CD4-positive, alpha-beta T cell treated with Interleukin-4 for 4 hours (primary cell): ENCODE measurements around the gene TIGAR.

ENCODE experiments used
- DNase-seq: peaks from one replicate; pipeline ENCODE4 v3.0.0-alpha.2; 2020

TIGAR gene

DNA sequence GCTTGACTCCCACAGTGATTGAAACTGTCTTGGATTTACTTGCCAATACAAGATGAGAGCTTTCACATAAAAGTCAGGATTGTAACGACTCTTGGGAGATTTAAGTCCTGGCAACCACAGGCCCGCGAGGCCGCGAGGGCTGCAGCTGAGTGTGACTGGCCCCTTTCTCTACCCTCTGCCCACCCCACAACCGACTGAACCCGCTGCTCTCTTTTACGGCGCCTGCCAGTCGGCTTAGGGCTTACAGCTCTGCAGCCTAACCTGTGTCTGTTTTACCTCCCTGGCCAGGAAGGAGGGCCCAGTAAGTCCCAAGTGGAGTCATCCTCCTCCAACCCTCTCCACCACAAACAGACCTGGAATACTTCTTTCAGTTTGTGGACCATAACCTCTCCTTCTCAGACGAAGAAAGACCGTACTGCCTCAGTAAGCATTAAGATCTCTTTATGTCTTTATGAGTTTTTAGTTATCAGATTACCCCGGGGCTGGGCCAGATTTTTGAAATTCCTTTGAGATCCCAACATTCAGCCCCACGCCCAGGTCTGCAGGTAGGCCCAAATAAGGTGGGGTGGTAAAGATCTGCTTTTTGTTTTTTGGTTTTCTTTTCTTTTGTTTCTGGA lies 12.6 kb upstream of the TIGAR start:
- DNase-seq = no peak

DNA sequence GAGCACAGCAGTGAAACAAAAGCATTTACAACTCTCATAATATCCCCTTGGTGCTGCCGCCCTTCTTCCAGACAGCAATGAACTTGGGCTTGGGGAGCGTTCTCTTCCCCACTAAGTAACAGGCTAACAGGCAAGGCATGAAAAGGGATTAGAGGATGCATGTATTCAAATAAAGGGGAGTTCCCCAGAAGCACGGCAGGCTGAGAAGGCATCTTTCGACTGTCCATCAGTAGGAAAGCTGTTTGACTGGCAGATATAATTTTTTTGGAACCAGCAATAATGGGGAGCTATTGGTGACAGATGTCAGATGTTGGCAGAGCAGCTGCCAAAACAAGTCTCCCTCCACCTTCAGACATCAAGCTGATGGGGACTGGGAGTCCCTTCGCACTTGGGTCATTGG lies 9.2 kb upstream of the TIGAR start:
- no peak for DNase-seq

DNA sequence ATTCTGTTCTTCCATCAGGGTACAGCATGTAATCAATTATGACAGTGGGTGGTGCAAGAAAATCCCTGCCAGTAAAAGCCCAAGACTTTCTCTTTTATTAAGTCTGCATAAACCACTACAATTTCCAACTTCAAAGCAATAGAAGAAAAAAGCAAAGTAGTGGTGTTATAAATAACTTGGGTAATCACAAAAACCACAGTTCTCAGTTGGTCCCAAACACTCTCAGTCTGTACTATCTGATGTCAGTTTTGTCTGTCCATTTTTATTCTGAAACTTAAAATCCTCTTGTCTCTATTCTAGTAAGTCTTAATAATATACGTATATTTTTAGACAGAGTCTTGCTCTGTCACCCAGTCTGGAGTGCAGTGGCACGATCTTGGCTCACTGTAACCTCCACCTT lies 8.8 kb upstream of the TIGAR start:
- DNase-seq = no peak

DNA sequence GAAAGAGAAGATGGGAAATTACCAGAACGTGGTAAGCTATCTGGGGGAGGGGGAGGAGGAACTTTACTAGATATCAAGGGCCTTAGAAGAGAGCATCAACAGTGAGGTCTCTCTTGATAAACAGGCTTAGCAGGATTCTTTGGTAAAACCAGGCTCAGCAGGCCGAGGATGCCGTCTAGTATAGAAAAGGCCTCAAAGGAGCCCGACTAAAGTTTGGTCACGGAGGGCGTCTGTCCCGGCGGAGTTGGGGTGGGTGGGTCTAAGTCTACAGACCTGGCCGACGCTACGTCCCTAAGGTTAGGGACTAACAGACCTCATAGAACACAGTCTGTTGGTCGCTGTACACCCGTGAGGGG lies 538 bp upstream of the TIGAR start:
- no peak for DNase-seq

DNA sequence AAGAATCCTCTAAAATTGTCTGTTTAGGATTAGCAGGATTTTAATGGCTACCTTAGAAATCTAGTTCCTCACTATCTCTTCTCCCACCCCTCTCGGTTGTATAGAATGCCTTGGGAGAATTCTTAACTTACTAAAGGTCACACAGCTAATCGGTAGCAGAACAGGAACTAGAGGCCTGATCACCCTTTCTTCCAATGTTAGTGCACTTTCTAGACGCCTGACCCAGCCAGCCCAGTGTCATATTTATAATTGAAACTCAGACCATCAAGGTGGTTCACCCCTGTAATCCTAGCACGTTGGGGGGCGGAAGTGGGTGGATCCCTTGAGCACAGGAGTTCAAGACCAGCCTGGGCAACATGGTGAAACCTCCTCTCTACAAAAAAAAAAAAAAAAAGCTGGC lies 1.7 kb downstream of the TIGAR start:
- DNase-seq = peak; percentile 2

DNA sequence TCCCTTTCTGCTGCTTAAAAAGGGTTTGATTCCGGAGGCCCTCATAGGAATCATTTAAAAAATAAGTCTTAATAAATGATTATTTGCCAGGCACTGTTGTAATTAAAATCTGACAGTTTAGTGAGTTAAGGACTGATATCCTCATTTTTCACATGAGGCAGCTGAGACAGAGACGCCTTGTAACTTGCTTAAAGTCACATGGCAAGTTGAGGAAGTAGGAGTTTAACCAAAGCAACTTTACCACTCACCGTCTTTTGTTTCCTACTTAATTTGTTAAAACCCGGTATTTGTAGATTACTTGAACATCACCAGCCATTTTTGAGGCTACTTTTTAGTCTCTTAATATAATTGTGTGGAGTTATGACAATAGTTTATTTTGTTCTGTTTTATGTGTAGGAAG lies 2.4 kb downstream of the TIGAR start:
- DNase-seq = no peak

DNA sequence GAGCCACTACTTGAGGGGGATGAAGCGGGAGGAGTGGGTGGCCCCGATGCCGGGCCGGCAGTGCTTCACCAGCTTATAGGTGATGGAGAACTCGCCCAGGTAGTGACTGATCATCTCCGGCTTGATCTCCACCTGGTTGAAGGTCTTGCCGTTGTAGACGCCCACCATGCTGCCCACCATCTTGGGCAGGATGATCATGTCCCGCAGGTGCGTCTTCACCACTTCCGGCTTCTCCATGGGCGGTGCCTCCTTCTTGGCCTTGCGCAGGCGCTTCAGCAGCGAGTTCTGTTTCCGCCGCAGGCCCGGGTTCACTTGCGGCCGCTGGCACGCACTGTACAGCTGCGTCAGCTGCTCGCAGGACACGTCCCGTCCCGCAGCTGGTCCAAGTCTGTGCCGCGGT lies 3.4 kb downstream of the TIGAR start:
- no peak for DNase-seq

DNA sequence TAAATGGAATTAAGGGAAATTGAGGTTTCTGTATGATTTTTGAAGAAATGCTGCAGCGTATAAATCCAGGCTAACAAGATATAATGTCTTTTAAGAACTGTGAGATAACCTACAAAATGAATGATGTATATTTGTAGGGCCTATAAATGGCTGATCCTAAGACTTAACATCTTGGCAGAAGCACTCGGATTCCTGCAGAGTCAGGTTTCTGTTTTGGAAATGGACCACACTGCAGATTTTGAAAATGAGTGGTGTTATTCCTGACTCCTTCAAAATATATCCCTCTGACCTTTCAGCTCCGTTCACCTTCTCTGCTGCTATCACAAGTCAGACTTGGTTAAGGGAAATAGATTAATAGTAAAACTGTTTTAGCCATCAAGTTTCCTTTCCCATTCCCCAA lies 5.0 kb downstream of the TIGAR start:
- DNase-seq = no peak

DNA sequence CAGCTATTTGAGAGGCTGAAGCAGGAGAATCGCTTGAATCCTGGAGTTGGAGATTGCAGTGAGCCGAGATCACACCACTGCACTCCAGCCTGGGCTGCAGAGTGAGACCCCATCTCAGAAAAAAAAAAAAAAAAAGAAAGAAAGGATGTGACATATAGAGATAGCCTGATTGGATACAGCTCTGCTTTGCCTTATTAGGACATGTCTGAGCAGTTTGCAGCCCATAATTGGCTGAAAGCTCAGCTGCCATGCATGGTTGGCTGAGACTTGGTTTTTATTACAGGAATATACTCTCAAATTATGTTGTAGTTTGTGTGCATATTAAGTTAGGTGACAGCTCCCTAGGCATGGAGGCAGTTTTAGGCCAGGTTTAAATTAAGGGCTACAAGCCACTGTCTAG lies 6.3 kb downstream of the TIGAR start:
- no peak for DNase-seq

DNA sequence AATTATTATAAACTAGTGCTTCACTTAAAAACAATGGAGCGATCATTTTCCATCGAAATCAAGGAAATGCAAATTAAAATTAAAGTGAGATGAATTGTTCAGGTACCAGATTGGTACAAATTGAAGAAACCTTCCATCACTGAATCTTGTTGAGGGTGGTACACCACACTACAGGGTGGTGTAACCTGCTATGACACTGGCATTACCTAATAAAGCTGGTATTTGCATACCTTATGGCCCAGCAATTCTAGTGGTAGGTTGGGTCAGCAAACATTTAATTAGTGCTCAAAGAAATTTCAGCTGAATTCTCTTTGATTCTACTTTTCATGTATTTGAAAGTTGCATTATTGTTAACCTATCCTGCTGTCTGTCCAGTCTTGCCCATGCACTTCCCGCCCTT lies 9.2 kb downstream of the TIGAR start:
- no peak for DNase-seq

DNA sequence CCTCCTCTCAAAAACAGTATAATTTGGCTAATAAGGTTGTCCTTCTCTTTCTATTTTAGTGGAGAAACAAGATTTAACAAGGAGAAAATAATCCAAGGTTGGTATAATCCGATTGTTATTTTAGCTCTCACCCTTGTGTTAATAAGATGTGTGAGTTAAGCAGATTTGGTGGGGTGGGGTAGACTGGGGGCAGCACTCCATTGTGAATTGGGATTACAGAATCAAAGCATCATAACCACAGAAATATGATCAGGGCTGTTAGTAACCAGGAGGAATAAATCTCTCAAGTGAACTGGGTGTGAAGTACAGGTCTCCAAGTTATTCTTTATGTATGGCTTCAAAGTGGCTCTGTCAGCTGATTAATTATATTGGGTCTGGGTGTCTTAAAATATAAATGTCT lies 10.2 kb downstream of the TIGAR start:
- no peak for DNase-seq

DNA sequence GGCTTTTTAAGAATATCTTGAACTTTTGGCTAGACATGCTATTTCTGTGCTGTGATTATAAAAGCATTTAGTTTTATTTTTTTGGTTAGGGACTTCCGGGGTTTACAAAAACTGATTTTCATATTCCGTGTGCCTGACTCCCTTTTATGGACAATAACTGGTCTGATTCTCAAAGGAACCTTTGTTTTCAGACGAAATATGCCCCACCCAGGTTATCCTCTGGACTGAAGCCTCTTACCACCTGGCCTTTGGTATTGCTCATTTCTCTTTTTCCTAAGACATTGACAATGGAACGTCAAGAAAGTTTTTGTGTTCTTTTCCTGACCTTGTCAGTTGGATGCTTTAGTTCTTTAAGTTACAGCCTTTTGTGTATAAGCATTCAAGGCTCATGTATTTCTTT lies 10.8 kb downstream of the TIGAR start:
- DNase-seq = no peak

DNA sequence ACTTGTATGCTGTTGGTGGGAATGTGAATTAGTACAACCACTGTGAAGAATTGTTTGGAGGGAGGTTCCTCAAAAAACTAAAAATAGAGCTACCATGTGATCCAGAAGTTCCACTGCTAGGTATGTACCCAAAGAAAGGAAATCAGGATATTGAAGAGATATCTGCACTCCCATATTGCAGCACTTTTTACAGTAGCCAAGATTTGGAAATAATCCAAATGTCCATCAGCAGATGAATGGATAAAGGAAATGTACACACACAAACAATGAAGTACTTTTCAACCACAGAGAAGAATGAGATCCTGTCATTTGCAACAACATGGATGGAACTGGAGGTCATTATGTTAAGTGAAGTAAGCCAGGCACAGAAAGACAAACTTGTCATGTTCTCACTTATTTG lies 25.9 kb downstream of the TIGAR start:
- DNase-seq = no peak

DNA sequence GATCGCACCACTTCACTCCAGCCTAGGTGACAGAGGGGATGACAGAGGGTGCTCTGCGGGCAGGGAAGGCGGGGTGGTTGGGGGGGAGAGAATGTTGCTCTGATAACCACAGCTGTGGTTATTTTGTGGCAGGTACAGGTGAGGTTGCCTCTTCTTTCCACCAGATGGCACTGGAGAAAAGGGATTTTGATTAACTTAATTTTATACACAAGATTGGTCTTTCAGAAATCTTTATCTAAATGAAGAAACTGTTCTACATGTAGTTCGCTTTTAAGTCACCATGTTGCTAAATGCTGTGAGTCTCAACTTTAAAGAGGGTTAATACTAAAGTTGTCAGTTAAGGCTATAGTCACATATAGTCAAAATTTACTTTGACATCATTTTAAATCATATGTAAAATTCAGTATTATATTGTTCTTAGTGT lies 32.8 kb downstream of the TIGAR start:
- peak; percentile 42 for DNase-seq

DNA sequence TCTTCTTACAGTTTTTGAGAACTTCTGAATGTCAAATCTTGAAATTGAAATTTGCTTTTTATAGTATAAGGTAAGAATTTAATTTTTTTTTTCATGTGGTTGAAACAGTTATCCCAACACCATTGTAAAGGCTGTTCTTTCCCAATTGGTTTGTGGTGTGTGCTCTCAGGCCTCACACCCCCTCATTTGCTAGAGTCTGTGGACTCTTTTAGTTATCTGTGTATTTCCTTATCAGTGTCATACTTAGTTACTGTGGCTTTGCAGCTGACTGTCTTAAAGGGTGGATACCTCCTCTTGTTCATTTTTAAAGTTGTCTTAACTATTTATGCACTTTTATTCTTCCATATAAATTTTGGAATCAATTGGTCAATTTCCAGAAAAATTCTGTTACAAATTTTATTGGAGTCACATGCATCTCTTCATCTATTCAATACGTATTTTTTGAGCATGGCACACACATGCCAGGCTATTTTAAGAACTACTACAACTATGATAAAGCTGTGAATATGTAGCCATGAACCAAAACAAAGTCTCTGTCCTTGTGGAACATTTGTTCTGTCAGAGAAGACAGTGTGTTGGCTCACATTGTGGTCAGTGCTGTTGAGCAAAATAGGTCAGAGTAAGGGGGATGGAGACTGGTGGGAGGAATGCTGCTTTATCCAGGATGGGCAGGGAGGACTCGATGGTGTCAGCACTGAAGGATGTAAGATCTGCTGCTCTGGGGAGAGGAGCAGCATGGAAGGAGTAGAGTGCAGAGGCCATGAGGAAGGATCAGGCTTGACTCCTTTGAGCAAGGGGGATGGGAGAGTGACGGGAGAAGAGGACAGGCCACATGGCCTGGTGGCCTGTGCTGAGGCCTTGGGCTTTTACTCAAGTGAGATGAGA lies 34.4 kb downstream of the TIGAR start:
- no peak for DNase-seq

DNA sequence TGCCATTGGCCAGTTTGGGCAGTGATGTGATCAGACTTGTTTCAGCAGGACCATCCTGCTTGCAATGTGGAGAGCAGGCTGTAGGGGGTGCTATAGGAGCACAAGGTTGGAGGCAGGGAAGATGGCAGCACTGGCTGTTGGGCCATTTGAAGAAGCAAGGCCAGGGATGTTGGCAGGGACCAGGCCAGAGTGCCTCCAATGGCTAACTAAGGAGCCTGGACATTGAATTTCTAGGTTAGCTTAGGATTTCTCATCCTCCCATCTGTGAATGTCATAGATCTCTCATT lies 35.0 kb downstream of the TIGAR start:
- DNase-seq = peak; percentile 9

DNA sequence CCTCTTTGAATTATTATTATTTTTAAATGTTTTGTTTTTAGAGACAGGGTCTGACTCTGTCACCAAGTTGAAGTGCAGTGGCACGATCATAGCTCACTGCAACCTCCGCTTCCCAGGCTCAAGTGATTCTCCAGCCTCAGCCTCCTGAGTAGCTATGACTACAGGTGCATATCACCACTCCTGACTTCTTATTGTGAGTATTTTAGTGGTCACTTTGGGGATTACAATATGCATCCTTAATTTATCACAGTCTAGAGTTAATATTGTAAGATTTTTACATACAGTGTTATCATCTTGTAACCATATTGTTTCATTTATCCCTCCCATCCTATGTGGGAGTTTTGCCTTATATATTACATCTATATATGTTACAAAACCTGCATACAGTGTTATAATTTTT lies 45.1 kb downstream of the TIGAR start:
- no peak for DNase-seq

DNA sequence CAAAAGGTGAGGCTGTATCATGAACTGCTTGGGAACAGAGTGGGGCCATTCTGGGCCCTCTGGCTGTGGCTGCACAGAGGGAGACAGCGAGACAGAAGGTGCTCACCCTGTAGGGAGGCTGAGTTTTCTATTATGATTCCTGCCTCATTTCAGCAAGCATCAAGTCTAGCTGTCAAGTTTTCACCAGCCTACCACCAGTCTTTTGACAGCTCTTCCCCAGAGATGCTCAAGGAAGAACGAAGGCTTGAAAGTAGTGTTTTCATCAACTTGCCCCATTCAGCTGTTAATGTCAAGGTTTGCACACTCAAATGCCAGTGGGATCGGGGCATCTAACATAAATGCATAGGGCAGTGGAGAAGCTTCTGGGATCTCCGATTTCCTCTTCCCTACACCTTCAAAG lies 48.5 kb downstream of the TIGAR start:
- no peak for DNase-seq

DNA sequence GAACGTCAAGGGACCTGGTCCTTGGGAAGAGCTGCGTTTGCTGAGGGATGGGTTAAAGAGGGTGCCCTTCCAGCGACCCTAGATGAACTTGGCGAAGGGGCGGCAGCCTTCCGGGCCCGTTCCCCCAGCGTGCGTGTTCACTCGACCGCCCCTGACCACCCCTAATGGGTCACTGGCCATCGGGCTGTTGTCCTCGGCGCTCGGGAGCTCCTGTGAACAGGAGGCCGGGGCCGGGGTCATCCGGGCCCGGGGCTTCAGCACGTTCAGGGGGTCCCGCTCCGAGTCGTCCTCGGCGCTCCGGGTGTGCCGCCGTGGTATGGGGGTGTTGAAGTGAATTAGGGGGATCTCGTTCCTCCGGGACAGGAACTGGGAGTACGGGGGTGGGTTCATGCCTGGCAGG lies 49.3 kb downstream of the TIGAR start:
- no peak for DNase-seq

DNA sequence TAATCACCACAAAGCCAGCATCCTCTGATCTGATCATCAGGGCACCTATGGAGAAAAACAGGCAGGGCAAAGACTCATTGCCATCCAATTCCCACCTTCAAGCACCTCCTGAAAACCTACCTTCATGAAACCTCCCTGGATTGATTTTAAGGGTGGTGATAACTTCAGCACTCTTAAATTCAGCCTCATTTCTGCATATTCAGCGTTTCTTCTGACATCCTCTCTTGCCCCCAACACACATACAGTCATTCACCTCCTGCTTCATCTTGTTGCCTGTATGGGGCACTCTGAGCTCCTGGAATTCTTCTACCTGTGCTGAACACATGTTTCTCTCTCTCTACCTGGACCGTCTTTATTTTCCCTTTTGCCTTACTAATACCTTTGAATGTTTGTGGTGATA lies 51.6 kb downstream of the TIGAR start:
- no peak for DNase-seq

DNA sequence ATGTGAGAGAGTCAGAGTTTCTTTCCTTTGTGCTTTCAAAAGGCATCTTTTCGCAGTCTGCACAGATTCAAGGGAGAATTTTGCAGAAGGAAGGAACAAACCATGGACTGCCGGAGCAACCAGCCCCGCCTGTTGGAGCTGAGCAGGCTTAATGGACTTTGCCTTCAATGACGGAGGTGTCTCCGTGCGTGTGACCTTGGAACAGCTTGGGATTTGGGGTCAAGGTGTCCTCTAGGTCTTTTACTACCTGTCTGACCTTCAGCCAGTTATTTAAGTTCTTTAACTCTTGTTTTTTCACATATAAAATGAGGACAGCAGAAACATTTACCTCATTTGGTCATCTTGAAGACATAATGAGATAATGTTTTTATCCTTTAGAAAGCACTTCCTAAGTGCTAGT lies 54.4 kb downstream of the TIGAR start:
- DNase-seq = no peak

DNA sequence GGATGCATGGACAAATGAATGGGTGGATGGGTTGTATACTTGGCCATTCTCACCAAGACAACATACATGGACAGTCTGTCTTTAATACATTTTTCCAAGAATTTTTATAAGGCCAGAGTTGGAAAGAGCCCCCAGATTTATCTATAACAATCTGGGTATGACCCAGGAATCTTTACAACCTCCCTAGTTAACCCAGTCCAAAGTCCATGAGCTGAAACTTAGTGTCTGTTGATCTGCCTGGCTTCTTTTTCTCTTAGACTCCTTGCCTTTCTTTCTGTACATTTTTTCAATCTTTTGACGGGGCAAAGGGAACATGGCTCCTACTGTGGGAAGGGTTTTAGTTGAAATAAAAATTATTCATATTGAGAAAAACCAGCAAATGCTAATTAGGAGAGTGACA lies 57.8 kb downstream of the TIGAR start:
- no peak for DNase-seq

DNA sequence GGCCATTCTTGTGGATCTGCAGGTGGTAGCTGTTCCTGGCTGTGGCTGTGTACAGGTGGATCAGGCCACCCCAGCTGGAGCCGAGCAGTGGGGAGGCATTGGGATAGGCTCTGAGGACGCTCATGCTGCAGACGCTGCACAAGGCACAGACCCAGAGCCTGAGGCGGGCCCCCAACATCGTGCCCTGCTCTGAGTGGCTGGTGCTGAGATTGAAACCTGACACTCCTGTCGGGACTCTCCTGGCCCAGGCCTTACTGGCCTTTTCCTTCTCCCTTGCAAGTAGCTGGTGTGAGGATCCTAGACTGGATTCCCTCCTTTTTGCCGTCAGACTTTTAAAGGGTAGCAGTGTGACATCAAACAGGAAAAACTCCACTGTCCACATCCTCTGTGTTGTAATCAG lies 58.4 kb downstream of the TIGAR start, which contains the start of gene FGF23:
TSS of gene FGF23 (minus strand) at position 308 of the 400 bp plus-strand sequence. CDS start at position 178, 130 bp downstream.
- no peak for DNase-seq

DNA sequence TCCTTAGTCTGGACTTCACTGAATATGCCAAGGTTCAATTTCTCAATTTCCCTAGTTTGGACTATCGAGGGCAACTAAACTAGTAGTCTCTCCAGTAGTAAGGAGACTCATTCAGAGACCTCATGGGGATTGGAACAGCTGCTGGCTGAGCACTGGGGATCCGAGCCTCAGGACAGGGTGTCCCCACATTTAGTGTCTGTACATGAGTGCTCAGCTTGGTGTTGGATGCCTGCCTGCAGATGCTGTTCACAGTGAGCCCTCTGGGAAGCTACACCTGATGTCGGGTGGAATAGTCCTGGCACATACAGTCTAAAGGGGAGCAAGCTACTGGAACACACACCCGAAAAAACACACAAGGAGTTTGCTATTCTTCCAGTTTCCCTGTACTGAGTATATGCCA lies 59.3 kb downstream of the TIGAR start:
- DNase-seq = no peak

DNA sequence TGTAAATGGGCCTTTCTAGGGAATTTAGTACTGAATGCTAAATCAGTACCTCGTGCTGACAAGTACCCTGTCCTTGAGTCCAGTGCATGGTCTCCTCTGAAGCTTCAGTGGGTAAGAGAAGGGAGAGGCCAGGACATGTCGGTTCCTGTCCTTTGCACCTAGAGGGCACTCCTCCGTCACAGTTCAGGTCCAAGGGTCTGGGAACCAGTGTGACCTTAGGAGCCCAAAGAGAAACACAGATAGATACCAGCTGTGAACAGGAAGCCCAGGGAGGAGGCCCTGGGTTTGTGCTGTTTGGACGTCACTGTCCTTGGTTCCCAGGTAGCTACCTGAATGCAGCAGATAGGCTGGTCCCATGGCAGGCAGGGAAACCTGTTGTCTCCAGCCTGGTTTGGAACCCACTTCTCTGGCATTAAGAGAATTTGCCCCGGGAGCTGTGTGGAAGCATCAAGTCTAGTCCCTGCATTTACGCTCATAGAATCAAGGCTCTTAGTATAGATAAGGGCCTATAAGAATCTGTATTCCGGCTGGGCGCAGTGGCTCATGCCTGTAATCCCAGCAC lies 62.4 kb downstream of the TIGAR start:
- DNase-seq = no peak
